SK-N-SH treated with all-trans-retinoic acid at 6 μM for 48 hours (cell line): ENCODE measurements around the gene ARVCF.

ENCODE experiments used
- ATAC-seq: fragments of 200-7000 bp; cut with Tn5 transposase; 3 replicates; pipeline ENCODE4 v1.9.1; 2020; ENCODE audit warnings: mild to moderate bottlenecking, moderate library complexity
- ARNTL ChIP-seq: fragments of 450-650 bp; formaldehyde crosslinking; IDR thresholded peaks from 2 replicates; pipeline ENCODE4 v1.5.0; 2020; ENCODE audit warnings: low read depth, mild to moderate bottlenecking, moderate library complexity, borderline replicate concordance
- BACH2 ChIP-seq: fragments of 250-450 bp; sonication (Bioruptor Pico); IDR thresholded peaks from 2 replicates; pipeline ENCODE4 v1.9.0; 2021; ENCODE audit warnings: mild to moderate bottlenecking, borderline replicate concordance
- ESRRG ChIP-seq: fragments of 250-450 bp; sonication (Bioruptor Pico); IDR thresholded peaks from 2 replicates; pipeline ENCODE4 v1.6.1; 2021; ENCODE audit warnings: mild to moderate bottlenecking
- GLIS3 ChIP-seq: fragments of 250-450 bp; sonication (Bioruptor Pico); IDR thresholded peaks from 2 replicates; pipeline ENCODE4 v1.5.0; 2020; ENCODE audit warnings: mild to moderate bottlenecking, moderate library complexity
- ISL1 ChIP-seq: fragments of 250-450 bp; sonication (Bioruptor Pico); IDR thresholded peaks from 2 replicates; pipeline ENCODE4 v2.1.2; 2022; ENCODE audit warnings: mild to moderate bottlenecking, moderate library complexity
- OSR1 ChIP-seq: fragments of 250-450 bp; sonication (Bioruptor Pico); IDR thresholded peaks from 2 replicates; pipeline ENCODE4 v1.8.0; 2022; ENCODE audit warnings: moderate library complexity, mild to moderate bottlenecking, inconsistent platforms
- PPARA ChIP-seq: fragments of 250-450 bp; sonication (Bioruptor Pico); IDR thresholded peaks from 2 replicates; pipeline ENCODE4 v1.5.0; 2020; ENCODE audit warnings: mild to moderate bottlenecking, borderline replicate concordance
- TCF4 ChIP-seq: fragments of 250-450 bp; sonication (Bioruptor Pico); IDR thresholded peaks from 2 replicates; pipeline ENCODE4 v1.8.0; 2021; ENCODE audit warnings: mild to moderate bottlenecking, moderate library complexity, borderline replicate concordance
- ZC3H10 ChIP-seq: fragments of 250-450 bp; sonication (Bioruptor Pico); IDR thresholded peaks from 2 replicates; pipeline ENCODE4 v1.5.1; 2021; ENCODE audit warnings: mild to moderate bottlenecking, moderate library complexity
- ZFP3 ChIP-seq: fragments of 250-450 bp; sonication (Bioruptor Pico); IDR thresholded peaks from 2 replicates; pipeline ENCODE4 v1.5.0; 2020; ENCODE audit warnings: mild to moderate bottlenecking, moderate library complexity
- ZNF8 ChIP-seq: fragments of 450-650 bp; formaldehyde crosslinking; IDR thresholded peaks from 2 replicates; pipeline ENCODE4 v1.5.0; 2020; ENCODE audit warnings: mild to moderate bottlenecking, moderate library complexity
- TF ChIP-seq, protein P1 (sequence below): fragments of 250-450 bp; sonication (Bioruptor Pico); IDR thresholded peaks from 2 replicates; pipeline ENCODE4 v1.5.0; 2020; ENCODE audit warnings: mild to moderate bottlenecking, moderate library complexity
- TF ChIP-seq, protein P2 (sequence below): fragments of 250-450 bp; sonication (Bioruptor Pico); IDR thresholded peaks from 2 replicates; pipeline ENCODE4 v1.5.1; 2021; ENCODE audit warnings: mild to moderate bottlenecking, moderate library complexity
- TF ChIP-seq, protein P3 (sequence below): fragments of 250-450 bp; sonication (Bioruptor Pico); IDR thresholded peaks from 2 replicates; pipeline ENCODE4 v1.8.0; 2020; ENCODE audit warnings: mild to moderate bottlenecking, moderate library complexity, borderline replicate concordance
- TF ChIP-seq, protein P4 (sequence below): fragments of 250-450 bp; sonication (Bioruptor Pico); IDR thresholded peaks from 2 replicates; pipeline ENCODE4 v1.5.1; 2020; ENCODE audit warnings: low read depth, mild to moderate bottlenecking, moderate library complexity

Gene ARVCF

DNA sequence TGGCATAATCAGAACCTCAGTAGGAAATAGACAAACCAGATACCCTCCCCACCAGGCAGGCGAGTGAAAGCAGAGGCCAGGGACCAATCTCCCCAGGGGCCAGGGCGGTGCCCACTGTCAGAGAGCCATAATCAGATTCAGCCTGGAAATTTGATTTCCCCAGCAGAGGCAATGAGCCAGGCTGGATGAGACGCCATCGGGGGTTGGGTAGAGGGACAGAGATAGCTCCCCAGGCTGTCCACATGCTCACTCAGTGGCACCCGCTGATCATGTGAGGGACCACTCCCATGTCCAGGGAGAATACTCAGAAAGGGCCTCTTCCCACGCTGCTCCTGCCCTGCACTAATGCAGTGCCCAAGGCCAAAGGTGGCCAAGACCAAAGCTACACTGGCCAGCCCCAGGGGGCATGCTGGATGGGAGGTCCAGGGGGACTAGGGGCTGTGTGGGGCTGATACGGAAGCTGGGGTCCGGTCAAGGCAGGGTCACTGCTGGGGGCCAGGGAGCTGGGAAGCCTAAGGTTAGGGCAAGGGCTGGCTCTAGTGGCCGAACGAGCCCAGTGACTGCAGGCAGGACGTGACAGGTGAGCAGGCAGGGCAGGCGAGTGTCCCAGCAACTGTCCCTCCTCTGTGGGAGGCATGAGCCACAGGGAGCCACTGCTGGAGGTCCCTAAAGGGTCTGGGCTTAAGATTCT lies 19.8 kb downstream of the ARVCF start:
- peak; percentile 20 for ATAC-seq
- TF ChIP-seq ESRRG, result no peak
- TF ChIP-seq, protein P1, sequence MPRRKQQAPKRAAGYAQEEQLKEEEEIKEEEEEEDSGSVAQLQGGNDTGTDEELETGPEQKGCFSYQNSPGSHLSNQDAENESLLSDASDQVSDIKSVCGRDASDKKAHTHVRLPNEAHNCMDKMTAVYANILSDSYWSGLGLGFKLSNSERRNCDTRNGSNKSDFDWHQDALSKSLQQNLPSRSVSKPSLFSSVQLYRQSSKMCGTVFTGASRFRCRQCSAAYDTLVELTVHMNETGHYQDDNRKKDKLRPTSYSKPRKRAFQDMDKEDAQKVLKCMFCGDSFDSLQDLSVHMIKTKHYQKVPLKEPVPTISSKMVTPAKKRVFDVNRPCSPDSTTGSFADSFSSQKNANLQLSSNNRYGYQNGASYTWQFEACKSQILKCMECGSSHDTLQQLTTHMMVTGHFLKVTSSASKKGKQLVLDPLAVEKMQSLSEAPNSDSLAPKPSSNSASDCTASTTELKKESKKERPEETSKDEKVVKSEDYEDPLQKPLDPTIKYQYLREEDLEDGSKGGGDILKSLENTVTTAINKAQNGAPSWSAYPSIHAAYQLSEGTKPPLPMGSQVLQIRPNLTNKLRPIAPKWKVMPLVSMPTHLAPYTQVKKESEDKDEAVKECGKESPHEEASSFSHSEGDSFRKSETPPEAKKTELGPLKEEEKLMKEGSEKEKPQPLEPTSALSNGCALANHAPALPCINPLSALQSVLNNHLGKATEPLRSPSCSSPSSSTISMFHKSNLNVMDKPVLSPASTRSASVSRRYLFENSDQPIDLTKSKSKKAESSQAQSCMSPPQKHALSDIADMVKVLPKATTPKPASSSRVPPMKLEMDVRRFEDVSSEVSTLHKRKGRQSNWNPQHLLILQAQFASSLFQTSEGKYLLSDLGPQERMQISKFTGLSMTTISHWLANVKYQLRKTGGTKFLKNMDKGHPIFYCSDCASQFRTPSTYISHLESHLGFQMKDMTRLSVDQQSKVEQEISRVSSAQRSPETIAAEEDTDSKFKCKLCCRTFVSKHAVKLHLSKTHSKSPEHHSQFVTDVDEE (CRISPR knock-in tag), result peak; percentile 73; the same call in 1 of the 2 replicates
- no peak for TF ChIP-seq PPARA
- no peak for TF ChIP-seq BACH2
- peak; percentile 70; the same call in 1 of the 2 replicates for TF ChIP-seq TCF4 (CRISPR knock-in tag)
- 0 out of 2 replicates have a peak, but pooled peaks have one; percentile 20 for TF ChIP-seq ISL1 (CRISPR knock-in tag)
- no peak for TF ChIP-seq ZNF8
- TF ChIP-seq, protein P2, sequence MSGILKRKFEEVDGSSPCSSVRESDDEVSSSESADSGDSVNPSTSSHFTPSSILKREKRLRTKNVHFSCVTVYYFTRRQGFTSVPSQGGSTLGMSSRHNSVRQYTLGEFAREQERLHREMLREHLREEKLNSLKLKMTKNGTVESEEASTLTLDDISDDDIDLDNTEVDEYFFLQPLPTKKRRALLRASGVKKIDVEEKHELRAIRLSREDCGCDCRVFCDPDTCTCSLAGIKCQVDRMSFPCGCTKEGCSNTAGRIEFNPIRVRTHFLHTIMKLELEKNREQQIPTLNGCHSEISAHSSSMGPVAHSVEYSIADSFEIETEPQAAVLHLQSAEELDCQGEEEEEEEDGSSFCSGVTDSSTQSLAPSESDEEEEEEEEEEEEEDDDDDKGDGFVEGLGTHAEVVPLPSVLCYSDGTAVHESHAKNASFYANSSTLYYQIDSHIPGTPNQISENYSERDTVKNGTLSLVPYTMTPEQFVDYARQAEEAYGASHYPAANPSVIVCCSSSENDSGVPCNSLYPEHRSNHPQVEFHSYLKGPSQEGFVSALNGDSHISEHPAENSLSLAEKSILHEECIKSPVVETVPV, result no peak
- no peak for TF ChIP-seq ZFP3 (CRISPR knock-in tag)
- TF ChIP-seq, protein P3, sequence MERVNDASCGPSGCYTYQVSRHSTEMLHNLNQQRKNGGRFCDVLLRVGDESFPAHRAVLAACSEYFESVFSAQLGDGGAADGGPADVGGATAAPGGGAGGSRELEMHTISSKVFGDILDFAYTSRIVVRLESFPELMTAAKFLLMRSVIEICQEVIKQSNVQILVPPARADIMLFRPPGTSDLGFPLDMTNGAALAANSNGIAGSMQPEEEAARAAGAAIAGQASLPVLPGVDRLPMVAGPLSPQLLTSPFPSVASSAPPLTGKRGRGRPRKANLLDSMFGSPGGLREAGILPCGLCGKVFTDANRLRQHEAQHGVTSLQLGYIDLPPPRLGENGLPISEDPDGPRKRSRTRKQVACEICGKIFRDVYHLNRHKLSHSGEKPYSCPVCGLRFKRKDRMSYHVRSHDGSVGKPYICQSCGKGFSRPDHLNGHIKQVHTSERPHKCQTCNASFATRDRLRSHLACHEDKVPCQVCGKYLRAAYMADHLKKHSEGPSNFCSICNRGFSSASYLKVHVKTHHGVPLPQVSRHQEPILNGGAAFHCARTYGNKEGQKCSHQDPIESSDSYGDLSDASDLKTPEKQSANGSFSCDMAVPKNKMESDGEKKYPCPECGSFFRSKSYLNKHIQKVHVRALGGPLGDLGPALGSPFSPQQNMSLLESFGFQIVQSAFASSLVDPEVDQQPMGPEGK (CRISPR knock-in tag), result 0 out of 2 replicates have a peak, but pooled peaks have one; percentile 18
- peak; percentile 4; the same call in 1 of the 2 replicates for TF ChIP-seq ARNTL (CRISPR knock-in tag)
- no peak for TF ChIP-seq OSR1 (CRISPR knock-in tag)

DNA sequence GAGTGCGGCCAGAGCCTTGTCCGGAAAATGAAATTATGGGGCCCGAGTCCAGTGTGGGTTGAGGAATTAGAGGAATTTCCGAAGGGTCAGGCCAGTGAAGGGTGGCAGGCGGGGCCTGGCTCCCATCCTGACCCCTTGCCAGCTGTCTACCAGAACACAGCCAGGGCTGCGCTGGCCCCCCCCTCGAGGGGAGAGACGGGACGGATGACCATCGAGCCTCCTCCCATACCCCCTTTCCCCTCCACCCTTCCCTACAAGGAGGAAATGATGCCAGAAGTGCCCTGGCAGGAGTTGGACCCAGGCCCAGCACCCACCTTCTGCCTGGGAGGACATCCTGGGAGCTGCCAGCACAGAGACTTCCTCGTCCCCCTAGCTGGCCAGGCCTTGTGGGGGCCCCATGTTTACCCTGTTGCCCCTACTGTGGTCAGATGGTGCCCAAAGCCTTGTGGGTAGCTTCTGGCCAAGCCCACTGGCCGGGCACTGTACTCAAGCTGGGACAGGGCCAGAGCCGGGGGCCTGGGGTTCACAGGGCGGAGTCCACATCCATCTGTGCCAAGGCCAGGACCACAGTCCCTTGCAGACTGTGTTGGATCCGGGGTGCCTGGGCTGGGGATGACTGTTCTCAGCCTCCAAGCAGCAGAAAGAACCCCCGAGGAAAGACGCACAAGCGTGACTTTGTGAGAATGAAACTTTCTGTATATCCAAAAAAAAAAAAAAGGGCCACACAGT lies 20.8 kb downstream of the ARVCF start:
- TF ChIP-seq ZNF8 (no peak), ARNTL (CRISPR knock-in tag) (no peak), ZC3H10 (CRISPR knock-in tag) (no peak), GLIS3 (no peak), PPARA (no peak)
- TF ChIP-seq, protein P1 (CRISPR knock-in tag), result peak; percentile 79; the same call in 1 of the 2 replicates
- TF ChIP-seq, protein P4, sequence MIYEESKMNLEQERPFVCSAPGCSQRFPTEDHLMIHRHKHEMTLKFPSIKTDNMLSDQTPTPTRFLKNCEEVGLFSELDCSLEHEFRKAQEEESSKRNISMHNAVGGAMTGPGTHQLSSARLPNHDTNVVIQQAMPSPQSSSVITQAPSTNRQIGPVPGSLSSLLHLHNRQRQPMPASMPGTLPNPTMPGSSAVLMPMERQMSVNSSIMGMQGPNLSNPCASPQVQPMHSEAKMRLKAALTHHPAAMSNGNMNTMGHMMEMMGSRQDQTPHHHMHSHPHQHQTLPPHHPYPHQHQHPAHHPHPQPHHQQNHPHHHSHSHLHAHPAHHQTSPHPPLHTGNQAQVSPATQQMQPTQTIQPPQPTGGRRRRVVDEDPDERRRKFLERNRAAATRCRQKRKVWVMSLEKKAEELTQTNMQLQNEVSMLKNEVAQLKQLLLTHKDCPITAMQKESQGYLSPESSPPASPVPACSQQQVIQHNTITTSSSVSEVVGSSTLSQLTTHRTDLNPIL, result no peak
- TF ChIP-seq, protein P3 (CRISPR knock-in tag), result peak; percentile 42; the same call in 1 of the 2 replicates
- ATAC-seq, result peak; percentile 76
